HG03196 (cell line): ENCODE data around the gene MDFIC.

Experiments
- ATAC-seq: cut with Tn5 transposase; IDR thresholded peaks from one replicate; pipeline ENCODE4 v1.9.1; 2021; ENCODE audit not compliant: unreplicated experiment

The MDFIC gene

DNA sequence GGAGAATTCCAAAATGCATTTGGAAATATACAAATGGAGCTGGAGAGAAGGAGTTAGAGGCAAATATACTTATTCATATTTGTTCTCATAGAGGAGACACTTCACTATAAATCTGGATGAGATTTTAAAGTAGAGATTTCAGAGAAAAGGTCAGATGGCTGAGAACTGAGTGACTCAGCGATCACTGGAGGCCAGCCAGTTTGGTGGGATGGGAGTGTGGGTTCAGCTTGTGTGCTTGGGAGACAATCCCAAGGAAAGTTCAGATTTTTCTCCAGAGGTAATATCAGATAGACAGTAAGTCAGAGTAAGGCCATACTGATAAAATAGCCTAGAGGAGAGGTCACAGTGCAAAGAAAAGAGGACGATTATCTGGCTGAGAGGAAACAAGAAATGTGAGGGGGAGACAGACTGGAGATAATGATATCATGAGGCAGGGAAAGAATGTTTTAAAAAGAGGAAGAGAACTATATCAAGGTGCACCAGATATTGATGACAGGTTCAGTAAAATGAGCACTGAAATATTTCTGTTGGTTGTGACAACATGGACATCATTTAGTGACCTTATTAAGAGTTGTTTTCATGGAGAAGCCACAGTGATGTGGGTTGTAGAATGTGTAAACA, 67.0 kb downstream of the MDFIC start:
- ATAC-seq, result no peak

DNA sequence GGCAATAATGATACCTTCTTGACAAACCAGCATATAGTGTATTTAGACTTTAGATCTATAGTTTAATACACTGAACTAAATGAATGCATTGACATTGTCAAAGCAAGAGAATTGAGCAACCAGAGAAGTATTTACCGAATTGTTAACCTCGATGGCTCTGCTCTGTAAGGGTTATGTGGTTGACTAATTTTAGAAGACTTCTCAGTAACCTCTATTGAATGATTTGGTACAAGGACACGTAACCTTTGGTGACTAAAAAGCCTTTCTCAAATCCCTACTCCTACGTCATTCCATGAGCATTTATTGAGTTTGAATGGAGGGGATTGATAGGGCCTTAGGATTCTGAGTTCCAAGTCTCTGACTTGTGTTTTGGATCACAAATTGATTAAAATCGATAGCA, 67.6 kb downstream of the MDFIC start:
- no peak for ATAC-seq

DNA sequence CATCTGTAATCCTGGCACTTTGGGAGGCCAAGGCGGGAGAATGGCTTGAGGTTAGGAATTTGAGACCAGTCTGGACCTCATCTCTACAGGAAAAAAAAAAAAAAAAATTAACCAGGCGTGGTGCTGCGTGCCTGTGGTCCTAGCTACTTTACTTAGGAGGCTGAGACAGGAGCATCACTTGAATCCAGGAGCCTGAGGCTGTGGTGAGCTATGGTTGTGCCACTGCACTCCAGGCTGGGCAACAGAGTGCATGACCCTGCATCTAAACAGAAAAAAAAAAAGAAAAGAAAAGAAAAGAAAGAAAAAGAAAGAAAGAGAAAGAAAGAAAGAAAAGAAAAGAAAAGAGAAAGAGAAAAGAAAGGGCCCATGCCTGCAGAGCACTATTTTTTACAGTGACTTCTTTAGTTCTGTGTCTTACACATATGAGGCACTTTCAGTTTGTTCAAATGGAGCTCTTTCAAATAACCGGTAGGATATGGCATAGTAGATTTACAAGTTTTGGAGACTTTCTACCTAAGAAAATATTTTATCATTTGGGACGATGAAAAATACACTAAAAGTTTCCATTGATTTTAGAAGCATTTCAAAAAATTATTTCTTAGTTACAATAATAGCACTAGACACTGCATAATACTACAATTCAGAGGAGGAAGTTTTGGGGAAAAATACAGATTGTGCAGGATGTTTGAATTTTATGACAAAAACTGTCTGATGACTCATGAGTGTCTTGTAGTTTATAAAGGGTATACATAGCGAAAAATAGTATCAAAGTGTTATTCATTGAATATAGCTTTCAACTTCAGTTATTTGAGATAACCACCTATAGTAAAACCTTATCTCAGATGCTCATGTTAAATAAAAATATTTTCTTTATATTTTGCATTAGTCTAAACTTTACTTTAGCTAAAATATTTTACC, 75.9 kb downstream of the MDFIC start:
- ATAC-seq, result no peak

DNA sequence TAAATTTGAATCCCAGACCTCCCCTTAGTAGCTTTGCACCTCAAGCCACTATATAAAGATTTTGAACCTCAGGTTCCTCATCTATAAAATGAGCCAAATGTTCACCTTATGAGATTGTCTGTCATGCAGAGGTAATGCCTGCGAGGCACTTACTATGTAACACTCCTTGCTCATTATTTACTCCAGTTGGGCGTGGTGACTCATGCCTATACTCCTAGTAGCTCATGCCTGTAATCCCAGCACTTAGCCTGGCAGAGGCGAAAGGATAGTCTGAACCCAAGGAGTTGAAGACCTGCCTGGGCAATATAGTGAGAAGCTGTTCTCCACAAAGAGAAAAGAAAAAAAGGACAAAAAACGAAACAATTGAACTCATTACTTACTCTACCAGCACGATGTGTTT, 82.2 kb downstream of the MDFIC start:
- no peak for ATAC-seq

DNA sequence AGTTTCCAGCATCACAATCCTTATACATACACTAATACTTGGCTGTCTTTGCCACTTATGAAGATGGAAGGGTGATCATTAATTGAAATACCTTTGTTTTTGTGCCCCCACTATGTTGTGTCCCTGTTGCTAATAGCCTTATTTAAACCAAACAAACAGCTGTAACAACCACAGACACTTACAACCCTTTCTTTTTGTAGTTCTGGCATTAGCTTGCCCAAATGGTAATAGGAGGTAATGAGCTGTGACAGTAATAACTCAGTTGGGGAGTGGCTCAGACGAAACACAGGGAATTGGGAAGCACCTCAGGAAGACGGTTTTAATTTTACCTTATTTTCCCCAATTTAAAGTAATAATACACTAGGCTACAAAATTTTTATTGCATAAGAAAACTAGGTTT, 83.4 kb downstream of the MDFIC start:
- no peak for ATAC-seq

DNA sequence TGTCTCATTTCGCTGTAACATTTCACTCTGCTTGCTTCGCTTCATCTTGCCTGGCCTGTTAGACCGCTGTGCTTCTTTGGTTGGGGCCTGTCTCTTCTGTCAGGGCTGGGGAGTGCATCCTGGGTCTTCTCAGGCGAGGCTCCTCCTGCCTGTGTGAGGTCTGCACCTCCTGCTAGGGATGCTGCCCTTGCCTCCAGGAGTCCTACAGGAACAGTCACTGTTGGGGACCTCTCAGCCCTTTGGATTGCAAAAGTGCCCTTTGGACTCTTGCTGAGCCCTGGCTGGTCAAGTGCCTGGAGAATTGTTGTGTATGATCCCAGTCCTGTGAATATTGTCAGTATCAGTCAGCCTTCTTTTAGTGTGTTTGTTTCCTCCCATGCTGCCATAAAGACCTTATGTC, 84.1 kb downstream of the MDFIC start:
- ATAC-seq, result no peak

DNA sequence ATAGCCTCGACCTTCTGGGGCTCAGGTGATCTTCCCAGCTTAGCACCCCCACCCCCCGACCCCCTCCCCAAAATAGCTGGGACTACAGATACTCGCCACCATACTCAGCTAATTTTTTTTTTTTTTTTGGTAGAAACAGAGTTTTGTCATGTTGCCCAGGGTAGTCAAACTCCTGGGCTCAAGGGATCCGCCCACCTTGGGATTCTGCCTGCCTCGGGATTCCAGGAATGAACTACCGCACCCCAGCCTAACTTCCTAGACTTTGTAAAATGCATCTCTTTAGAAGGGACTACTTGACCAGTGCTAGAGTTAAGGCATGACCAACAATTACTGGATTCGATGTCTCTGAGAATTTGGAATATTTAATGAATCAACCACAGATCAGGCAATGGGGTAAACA, 85.9 kb downstream of the MDFIC start:
- no peak for ATAC-seq

DNA sequence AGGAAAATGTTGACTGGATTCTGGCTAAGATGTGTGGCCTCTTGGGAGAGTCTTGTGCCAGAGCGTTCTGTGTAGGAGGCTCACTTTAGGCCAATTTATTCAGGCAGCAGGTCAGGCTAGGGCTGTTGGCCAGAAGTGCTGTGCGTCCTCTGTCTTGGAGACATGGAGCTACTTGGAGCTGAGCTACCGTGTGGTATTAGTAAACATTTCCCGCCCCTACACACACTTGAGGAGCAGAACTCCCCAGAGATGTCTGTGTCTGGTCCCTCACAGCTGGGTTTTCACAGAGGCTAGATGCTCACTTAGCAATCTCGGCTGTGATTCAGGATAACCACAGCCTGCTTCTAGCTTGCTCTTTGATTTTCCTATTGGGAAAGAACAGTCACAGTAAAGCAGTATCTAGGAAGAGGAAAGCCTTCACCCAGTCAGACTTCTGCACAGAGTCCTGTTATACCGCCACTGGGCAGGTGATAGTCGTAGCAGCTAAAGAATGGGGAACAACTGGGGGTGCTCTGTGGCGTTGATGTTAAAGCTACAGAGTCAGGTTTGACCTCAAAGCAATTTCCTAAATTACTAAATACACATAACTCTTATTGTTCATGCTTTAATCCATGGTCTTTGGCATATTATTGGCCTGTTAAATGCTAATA, 86.7 kb downstream of the MDFIC start:
- ATAC-seq, result peak; percentile 52

DNA sequence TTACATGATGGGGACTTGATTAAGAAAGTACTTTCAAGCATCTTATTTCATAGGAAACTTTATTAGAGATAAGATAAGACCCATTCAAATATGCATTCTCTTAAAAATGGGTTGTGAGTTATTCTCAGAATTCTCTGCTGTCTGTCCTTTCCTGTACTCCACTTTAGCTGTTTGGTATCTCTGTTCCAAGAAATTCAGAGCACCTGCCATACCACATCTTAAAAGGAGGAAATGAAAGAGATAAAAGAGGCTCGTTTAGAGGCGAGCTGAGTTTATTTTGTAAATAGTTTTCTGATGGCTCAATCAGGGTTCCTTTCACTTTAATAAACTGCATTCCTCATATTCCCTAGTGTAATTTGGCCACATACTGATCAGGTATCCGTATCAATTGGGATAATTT, 87.2 kb downstream of the MDFIC start:
- peak; percentile 65 for ATAC-seq

DNA sequence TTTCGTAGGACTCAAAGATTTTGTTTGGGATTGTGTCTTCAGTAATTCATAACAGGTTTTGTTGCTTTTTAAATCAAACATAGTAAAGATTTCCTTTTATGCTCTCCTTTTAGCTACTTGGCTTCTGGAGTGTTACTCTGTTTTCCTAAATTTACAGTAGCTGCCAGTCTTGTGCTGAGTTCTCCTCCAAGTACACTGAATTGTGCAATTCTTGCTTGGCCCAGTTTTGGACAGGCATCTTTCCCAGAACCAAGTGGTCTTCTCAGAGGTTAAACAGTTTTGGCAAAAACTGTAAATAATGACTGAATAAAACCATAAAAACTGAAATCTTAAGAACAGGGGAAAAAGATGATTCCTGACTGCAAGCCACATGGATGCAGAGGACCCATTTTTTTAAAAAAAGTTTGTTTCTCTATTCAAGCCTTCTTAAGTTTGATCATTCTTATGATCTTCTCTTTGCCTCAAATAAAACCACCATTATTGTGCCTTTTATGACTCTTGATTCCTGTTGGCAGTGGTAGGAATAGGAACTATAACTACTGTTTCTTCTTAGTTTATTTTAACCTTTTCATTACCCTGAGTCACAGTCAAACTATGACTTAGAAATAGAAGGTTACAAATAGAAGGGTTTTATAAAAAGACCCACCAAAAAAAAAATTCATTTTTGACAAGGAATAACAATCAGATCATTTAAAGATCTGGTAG, 88.0 kb downstream of the MDFIC start:
- no peak for ATAC-seq

DNA sequence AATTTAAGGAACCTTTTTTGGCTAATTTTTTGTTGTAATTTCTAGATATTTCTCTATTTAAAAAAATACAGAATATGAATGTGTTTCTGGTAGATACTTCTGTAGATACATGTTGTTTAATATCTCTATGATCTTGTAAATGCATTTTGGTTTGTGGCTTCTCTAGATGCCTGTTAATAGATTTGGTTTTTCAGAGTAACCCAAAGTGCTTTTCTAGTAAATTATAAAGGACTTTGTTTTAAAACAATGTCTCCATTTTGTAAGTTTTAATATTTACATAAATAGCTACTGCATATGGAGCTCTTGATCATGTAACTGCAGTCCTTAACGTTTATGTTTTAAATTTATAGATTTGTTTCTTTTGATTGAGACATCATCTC, 88.5 kb downstream of the MDFIC start:
- ATAC-seq, result no peak

DNA sequence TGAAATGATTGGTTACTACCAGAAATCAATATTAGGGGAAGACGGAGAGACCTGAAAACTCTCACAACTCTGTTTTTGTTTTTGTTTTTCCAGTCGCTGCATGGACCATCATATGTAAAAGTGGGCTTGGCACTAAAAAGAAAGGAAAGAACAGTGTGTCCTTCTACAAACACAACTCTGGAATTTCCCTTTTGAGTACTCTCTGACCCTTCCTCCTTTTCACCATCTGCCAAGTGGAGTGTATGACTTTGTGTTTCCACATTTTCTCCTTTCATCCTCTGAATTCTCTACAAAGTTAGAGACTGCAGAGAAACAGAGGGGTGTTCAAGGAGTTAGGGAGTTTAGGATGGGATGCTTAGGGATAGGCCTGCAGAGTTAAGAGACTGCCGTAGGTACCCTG, 92.0 kb downstream of the MDFIC start:
- ATAC-seq, result no peak

DNA sequence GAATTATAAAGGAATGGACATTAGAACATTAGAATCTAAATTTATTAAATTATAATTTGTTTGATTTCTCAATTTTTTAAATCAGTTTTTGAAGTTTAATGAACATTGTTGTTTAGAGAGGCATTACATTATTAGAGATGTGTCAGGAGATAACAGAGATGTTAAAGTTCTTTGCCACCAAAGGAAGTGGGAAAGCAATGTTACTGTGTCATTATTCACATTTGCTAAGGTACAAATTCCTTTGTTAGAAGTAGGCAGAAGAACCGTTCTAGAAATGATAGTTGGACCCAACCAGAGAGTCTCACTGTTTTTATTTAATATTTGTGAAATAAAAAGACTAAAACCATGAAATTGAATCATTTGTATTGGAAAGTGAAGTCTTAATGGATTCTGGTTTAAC, 92.9 kb downstream of the MDFIC start:
- no peak for ATAC-seq

DNA sequence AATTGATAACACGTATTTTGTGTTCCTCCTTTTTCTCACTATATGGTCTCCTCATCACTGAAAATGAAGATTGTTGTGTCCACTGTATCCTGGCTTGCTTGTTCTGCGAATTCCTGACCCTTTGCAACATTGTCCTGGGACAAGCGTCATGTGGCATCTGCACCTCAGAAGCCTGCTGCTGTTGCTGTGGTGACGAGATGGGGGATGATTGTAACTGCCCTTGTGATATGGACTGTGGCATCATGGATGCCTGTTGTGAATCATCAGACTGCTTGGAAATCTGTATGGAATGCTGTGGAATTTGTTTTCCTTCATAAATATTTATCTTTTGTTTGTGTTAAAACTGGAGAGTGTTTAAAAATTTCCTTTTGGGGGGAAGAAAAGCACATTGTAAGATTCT, 93.7 kb downstream of the MDFIC start:
- ATAC-seq, result no peak

DNA sequence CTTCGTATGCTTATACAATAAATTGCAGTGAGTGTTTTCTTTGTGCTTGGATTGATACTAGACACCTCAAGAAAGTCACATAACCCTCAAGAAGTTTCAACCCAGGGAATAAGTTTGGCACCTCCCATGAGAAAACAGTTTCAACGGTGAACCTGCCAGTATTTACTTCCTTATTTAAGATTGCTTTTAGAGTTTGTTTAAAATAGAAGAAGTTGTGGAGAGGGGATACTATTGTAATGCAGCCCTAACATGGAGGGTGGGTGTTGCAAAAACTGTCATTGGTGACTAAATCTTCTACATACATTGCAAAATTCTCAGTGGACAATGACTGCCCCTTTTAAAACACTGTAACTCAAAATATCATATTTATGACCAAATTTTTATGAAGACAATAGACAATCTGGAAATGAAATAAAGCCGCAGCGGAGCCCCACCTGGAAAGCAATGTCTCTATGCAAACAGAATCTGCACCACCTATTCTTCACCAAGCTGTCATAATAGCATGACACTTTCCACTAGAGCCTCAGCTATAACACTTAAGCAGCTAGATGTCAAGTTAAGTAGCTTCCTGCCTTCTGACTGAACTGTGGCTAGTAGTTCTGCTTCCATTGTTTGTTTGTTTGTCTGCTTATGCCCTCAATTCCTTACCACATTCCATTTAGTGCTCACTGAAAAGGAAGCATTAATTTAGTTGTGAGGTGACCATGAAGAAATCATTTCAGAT, 98.2 kb downstream of the MDFIC start:
- ATAC-seq, result no peak

DNA sequence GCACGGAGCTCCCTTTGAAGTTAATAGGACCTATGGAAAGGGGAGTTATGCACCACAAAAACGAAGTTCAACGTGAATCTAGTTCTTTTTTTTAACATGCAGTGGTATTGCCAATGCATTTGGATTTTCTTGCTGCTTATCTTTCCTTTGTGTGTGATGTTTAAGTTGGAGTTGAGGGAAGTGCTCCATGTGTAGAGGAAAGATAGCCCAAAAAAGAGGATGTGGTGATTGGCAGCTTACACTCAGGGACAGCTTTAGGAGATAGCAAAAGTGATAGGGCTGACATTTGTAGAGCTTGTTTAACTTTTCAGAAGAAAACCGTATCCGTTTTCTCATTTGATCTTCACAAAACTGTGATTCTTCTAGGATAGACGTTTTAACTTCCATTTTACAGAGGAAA, 101.3 kb downstream of the MDFIC start:
- no peak for ATAC-seq

DNA sequence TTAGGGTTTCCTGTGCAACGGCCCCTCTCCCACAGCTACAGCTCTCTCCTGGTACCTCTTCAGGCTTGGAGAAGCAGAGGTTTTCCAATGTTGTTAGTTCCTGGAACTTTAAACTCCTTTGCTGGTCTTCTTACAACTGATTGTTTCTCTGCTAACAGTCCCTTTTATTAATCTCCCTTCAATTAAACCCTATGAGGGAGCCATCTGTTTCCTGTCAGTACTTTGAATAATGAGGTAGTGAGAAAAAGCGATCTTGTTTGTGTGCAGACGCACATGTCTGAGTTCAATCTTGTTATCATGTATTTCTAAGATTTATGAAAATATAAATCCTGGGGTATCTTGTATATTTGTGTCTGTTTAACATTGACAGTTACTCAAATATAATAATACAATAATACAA, 102.4 kb downstream of the MDFIC start:
- ATAC-seq, result no peak

DNA sequence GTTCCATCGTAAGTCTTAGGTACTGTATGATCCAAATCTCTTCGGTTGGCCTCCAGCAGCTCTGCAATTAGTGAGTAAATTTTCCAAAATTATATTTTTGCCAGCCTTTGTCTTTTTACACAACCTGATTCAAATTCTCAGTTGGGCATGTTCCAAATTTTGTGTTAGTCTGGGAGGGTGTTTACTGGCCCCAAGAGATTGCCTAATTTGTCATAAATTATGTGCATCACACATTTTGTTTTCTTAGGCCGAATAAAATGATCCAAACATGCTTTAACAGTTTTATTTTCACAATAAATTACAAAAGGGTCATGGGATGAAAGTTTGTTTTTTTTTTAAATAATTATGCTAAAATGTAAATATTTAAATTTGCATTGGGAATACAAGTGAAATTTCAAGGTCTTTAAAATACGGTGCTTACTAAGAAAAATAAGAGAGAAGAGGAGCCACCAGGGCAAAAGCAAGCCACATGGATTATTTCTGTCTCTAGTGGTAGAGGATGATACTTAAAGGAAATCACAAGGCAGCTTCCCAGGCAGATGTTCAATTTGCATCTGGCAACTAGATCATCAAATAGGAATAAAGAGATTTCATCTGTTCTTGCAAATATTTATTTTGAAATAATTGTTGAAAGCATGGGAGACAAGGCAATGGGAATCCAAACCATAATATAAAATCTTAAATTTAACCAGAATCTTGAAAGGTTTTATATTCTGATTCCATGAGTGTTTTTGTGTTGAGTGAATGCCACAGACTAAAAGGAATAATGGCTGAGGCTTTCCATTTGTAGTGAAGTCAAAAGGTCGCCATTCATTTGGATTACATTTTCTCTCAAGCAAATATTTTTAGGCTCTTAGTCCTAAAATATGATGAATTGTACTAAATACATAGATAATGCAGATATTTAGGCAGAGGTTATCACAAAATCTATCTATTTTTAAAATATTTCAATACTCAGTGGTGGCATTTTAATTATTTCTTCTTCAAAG, 111.1 kb downstream of the MDFIC start:
- no peak for ATAC-seq

DNA sequence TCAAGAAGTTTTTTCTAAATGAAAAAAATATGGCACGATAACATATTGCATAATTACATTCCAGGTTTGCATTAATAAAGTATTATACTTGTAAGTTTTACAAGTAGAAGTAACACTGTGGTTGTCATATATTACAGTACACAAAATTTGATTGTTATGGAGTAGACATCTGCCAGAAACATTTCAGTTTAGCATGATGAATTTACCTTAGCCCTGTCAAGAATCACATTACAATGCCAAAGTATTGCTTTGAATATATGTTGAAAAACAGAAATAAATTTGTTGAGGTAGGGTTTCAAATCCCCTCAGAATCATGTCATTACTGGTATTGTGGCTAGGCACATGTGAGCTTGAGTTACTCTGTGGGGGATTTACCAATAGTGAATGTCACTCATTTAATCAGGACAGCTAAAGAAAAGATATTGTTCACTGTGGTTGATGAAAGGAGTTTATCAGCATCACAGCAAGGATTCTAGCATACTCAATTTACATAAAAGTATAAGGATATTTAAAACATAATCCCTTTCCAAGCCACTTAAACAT, 112.1 kb downstream of the MDFIC start:
- ATAC-seq, result no peak
